ENCODE data around the gene MXD3.

The MXD3 gene

DNA sequence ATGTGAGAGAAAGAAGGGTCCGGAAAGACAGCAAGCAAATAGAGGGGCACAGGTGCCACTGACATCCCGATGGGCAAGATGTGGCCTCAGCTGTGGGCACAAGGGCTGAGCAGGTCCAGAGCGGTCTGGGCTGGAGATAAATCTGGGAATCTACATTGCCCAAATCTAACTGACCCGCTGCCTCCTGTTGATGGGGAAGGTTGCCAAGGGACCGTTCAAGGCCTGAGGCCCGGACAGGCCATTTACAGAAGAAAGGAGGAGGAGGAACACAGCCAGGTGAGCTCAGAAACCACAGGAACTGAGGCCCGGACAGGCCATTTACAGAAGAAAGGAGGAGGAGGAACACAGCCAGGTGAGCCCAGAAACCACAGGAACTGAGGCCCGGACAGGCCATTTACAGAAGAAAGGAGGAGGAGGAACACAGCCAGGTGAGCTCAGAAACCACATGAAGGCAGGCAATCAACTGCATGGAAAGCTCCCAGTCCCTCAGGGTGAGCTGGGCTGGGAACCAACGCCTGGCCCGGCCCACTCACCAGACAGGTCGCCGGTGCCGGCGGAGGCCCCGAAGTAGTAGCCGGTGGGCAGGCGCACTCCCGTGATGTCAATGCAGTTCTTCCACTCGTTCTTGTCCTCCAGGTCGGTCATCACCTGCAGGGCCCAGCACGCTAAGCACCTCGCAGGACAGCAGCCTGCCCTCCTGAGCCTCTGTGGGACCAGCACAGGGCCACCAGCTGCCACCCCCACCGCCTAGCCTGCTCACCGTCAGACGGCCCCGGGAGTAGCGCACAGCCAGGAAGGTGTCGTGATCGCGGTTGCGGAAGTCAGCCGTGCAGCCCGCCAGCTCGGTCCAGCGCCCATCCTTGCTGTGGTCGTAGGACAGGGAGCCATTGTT is 25.2 kb upstream of the MXD3 start:
- TF ChIP-seq, protein P1, sequence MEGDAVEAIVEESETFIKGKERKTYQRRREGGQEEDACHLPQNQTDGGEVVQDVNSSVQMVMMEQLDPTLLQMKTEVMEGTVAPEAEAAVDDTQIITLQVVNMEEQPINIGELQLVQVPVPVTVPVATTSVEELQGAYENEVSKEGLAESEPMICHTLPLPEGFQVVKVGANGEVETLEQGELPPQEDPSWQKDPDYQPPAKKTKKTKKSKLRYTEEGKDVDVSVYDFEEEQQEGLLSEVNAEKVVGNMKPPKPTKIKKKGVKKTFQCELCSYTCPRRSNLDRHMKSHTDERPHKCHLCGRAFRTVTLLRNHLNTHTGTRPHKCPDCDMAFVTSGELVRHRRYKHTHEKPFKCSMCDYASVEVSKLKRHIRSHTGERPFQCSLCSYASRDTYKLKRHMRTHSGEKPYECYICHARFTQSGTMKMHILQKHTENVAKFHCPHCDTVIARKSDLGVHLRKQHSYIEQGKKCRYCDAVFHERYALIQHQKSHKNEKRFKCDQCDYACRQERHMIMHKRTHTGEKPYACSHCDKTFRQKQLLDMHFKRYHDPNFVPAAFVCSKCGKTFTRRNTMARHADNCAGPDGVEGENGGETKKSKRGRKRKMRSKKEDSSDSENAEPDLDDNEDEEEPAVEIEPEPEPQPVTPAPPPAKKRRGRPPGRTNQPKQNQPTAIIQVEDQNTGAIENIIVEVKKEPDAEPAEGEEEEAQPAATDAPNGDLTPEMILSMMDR (IDR thresholded peaks at IDR 0.05; ENCODE audit: control extremely low read depth, extremely low read depth, low read depth, missing control alignments): no peak
- ChIA-PET CTCF (interaction anchor here (1.0 to 2.1 kb wide), 7 partner anchors 10 to 223 kb away, joined by 3 to 11 read pairs (median 3); partner anchors contain the start of genes PRELID1 and RAB24), POLR2A (no interaction called here)
- DNase-seq (ENCODE audit: extremely low spot score): no peak

DNA sequence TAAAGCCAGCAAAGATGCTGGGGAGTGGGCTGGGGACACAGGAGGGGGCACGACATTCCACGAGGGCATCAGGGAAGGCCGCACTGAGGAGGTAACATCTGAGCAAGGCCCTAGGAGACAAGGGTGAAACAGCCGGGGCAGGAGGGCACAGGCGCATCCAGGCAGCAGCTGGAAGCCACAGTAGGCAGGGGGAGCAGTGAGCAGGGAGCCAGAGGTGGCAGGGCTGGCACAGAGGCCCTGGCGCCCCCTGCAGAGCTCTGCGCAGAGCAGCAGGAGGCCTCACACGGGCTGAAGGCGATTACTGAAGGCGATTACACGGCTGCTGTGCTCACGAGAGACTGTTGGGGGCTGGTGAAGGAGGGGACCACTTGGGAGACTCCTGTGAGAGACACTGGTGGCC is 24.4 kb upstream of the MXD3 start:
- POLR2A ChIA-PET: no interaction called here
- TF ChIP-seq, protein P1 (IDR thresholded peaks at IDR 0.05; ENCODE audit: control extremely low read depth, extremely low read depth, low read depth, missing control alignments): peak; percentile 31
- no peak for DNase-seq (ENCODE audit: extremely low spot score)
- CTCF ChIA-PET: interaction anchor here (1.0 to 2.1 kb wide), 9 partner anchors 11 to 222 kb away, joined by 3 to 11 read pairs (median 3); partner anchors contain the start of genes PRELID1 and RAB24

DNA sequence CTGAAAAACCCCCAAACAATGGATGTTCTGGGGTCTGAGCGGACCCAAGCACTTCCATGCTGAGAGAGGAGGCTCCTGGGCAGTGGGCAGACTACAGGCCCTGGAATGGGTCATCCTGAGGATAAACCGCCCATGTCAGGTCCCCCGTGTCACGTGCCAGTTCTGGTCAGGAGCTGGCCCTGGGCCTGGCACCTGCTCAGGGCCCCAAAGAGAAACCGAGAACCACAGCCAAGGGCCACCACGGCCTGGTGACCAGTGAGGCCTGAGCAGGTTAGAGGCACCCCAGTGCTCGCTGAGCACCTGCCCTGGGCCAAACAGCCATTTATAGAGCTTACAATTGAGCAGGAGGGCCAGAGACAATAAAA is 24.0 kb upstream of the MXD3 start:
- POLR2A ChIA-PET: no interaction called here
- TF ChIP-seq, protein P1 (IDR thresholded peaks at IDR 0.05; ENCODE audit: control extremely low read depth, extremely low read depth, low read depth, missing control alignments): no peak
- CTCF ChIA-PET: interaction anchor here (1.0 to 2.1 kb wide), 9 partner anchors 11 to 222 kb away, joined by 3 to 11 read pairs (median 3); partner anchors contain the start of genes PRELID1 and RAB24
- no peak for DNase-seq (ENCODE audit: extremely low spot score)

DNA sequence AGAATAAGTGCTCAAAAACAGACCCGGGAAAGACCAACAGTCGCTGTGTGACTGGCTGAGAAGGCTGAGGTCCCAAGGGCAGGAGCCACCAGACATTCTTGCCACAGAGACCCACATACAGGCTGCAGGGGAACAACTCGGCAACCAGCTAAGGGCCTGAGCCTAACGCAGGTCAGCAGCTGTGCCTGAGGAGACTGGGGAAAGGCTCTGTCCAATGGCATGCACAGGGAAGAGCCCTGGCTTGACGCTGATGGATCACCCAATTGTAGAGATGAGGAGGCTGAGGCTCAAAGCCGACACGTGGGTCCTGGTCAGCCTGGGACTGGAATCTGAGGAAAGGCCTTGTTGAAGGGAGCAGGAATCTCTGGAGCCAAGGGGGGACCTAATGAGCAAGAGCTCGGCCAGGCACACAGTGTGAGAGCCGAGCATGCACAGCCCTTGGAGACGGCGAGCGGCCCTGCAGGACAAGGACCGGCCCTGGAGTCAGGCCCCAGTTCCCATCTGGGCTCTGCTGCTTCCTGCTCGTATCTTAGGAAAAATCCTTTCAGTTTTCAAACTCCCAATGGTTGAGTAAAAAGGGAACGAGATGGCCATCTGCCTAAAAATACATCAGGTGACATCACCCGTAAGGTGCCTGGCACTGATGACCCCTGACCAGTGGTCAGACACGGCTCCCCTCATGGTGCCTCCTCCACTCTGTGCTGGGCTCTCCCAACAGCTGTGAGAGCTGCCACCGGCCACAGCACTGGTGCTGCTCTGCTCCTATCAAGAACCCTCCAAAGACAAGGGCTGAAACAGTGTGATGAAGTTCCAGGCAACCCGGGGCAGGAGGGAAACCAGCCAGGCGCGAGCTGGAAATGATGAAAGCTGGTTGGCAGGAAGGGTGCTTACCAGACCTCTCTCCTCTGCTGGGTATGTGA is 23.3 kb upstream of the MXD3 start:
- TF ChIP-seq, protein P1 (IDR thresholded peaks at IDR 0.05; ENCODE audit: control extremely low read depth, extremely low read depth, low read depth, missing control alignments): no peak
- POLR2A ChIA-PET: no interaction called here
- DNase-seq (ENCODE audit: extremely low spot score): no peak

DNA sequence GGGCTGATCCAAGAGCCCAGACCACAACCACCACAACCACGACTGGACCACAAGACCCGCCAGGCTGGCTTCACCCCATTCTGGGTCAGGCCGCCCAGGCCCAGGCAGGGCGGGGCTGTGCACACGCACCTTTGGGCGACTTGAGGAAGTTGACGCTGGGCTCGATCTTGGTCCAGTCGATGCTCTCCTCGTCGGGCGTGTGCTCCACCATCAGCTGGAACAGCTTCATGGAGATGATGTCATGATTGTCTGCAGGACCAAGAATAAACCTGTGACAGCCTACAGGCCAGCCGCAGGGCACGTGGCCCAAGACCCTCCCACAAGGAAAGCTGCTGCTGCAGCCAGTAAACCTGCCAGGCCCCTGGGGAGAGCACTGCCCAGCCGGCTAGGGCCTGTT is 22.5 kb upstream of the MXD3 start:
- no peak for DNase-seq (ENCODE audit: extremely low spot score)
- TF ChIP-seq, protein P1 (IDR thresholded peaks at IDR 0.05; ENCODE audit: control extremely low read depth, extremely low read depth, low read depth, missing control alignments): no peak
- ChIA-PET CTCF (interaction anchor here (1.1 to 2.1 kb wide), 4 partner anchors 18 to 35 kb away, joined by 3 to 9 read pairs (median 5); partner anchors contain the start of gene LMAN2), POLR2A (no interaction called here)

More for the DNA sequence above, 23.3 kb upstream of the MXD3 start:
- CTCF ChIA-PET: interaction anchor here (1.0 to 2.1 kb wide), 7 partner anchors 17 to 221 kb away, joined by 3 to 11 read pairs (median 4); partner anchors contain the start of gene LMAN2

Data from GM10248 (cell line).